Thyroid gland (tissue), 4 donors: ENCODE data around the gene FXYD6.

Experiments used
- CTCF ChIP-seq, 6 experiments: fragments of 200-600 bp in 3 of 6; fragments of 450-650 bp in 3 of 6; sonication (generic) in 3 of 6; IDR thresholded peaks; one replicate each; pipeline ENCODE4 v1.5.1; 2016 to 2019; ENCODE audit warnings: antibody characterized with exemption in 6 of 6, mild to moderate bottlenecking in 2 of 6, inconsistent platforms in 1 of 6, moderate library complexity in 1 of 6
- POLR2A ChIP-seq, 2 donors: fragments of 450-650 bp; IDR thresholded peaks; one replicate each; pipeline ENCODE4 v1.6.1; 2017; ENCODE audit warnings: antibody characterized with exemption in 2 of 2, mild to moderate bottlenecking in 2 of 2, moderate library complexity in 1 of 2

GRCh38 chr11:117862019-117862725, 14.3 kb downstream of the FXYD6 start:
- TF ChIP-seq CTCF (IDR thresholded peaks at IDR 0.05) (no peak), POLR2A (IDR thresholded peaks at IDR 0.05) (no peak)
